Measurements from ENCODE around the gene USP14. TPM values are rescaled to one million over a fixed set of nuclear protein-coding genes. Genes with fewer than 3 reads are reported as not detected.

The USP14 gene
- total and polyA plus RNA-seq, 2 experiments from 2014 or later, result 82.4 to 83.5 TPM

- TF ChIP-seq CTCF (conservative IDR thresholded peaks at IDR 0.05; ENCODE audit: low read depth in 2 of 2) (no peak), REST (IDR thresholded peaks at IDR 0.05; ENCODE audit: unreplicated experiment) (no peak), JUNB (IDR thresholded peaks at IDR 0.05; ENCODE audit: unreplicated experiment) (no peak), ETS1 (IDR thresholded peaks at IDR 0.05) (no peak)
Measured at GRCh38 chr18:195651-196050, 37.3 kb downstream of the USP14 start (continued).

GRCh38 chr18:199214-199613 lies 40.9 kb downstream of the USP14 start:
- no peak overlapping the region for H2AFZ ChIP-seq
- TF ChIP-seq REST (IDR thresholded peaks at IDR 0.05; ENCODE audit: unreplicated experiment), result no peak
- no peak for TF ChIP-seq EZH2 (IDR thresholded peaks at IDR 0.05; ENCODE audit: low read depth, unreplicated experiment)
- no peak for TF ChIP-seq ZNF114 (CRISPR knock-in tag; IDR thresholded peaks at IDR 0.05)
- TF ChIP-seq JUNB (IDR thresholded peaks at IDR 0.05; ENCODE audit: unreplicated experiment), result no peak
- TF ChIP-seq ETS1 (IDR thresholded peaks at IDR 0.05), result no peak
- no peak for TF ChIP-seq POLR2AphosphoS5 (IDR thresholded peaks at IDR 0.05; ENCODE audit: low read depth)
- no peak for TF ChIP-seq ZNF331 (CRISPR knock-in tag; IDR thresholded peaks at IDR 0.05; ENCODE audit: low read depth)
- no peak for TF ChIP-seq NANOG (IDR thresholded peaks at IDR 0.05; ENCODE audit: borderline replicate concordance)
- no peak for TF ChIP-seq CTCF (conservative IDR thresholded peaks at IDR 0.05; ENCODE audit: low read depth in 2 of 2)
- TF ChIP-seq STAT1 (IDR thresholded peaks at IDR 0.05; ENCODE audit: unreplicated experiment), result no peak
- TF ChIP-seq EZH2phosphoT487 (IDR thresholded peaks at IDR 0.05; ENCODE audit: unreplicated experiment), result no peak
- H3K79me2 ChIP-seq (replicated peaks; ENCODE audit: insufficient read depth), result peaks cover 15% of the 10 kb centered on the region
- DNase-seq (ENCODE audit: low spot score), result no peak
- Mint-ChIP-seq H3K27me3 (ENCODE audit: insufficient read depth, low read depth, poor library complexity) (no peaks in the 10 kb centered on the region), H3K4me3 (no peak overlapping the region), H3K4me1 (no peaks in the 10 kb centered on the region), H3K9me3 (no peaks in the 10 kb centered on the region), H3K27ac (no peak overlapping the region), H3K36me3 (ENCODE audit: low read depth) (peaks cover 59% of the 10 kb centered on the region)
- ATAC-seq, result no peak
- no peaks in the 10 kb centered on the region for H3K9me2 ChIP-seq (ENCODE audit: insufficient read depth)
- H3K4me3 ChIP-seq, result no peak overlapping the region
- no peaks in the 10 kb centered on the region for H3F3A ChIP-seq (replicated peaks; ENCODE audit: low read depth)
- 0 out of 2 replicates have a peak, but pooled peaks cover 16% of the 10 kb centered on the region for H4K20me1 ChIP-seq (replicated peaks; ENCODE audit: insufficient read depth)
- no peak overlapping the region for H3K4me2 ChIP-seq
- no peaks in the 10 kb centered on the region for H3K4me1 ChIP-seq (ENCODE audit: insufficient read depth)
- no peaks in the 10 kb centered on the region for H3K27me3 ChIP-seq (ENCODE audit: insufficient read depth)
- no peak overlapping the region for H3K27ac ChIP-seq (ENCODE audit: low read depth)
- H3K36me3 ChIP-seq (ENCODE audit: insufficient read depth), result peaks cover 49% of the 10 kb centered on the region

Measured in GM23338 (cell line).